Caco-2 (cell line): ENCODE data around the gene NSMF. TPM values are rescaled to one million over a fixed set of nuclear protein-coding genes. Genes with fewer than 3 reads are reported as not detected.

Source experiments
- BruUV-seq: library from RNA; stranded (reverse); fragments of 400-500 nt; replicated peaks from 2 replicates; lab custom pipeline; 2021; lab: Mats Ljungman, UMichigan
- CTCF ChIA-PET: fragments of 300-600 bp; sonication (Branson Sonifier 250); formaldehyde crosslinking; loops from one replicate; lab custom pipeline; 2022; ENCODE audit warnings: antibody characterized with exemption; lab: Charles Lee
- POLR2A ChIA-PET: fragments of 300-600 bp; sonication (Branson Sonifier 250); formaldehyde crosslinking; loops from one replicate; lab custom pipeline; 2022; ENCODE audit warnings: antibody characterized with exemption; lab: Charles Lee
- DNase-seq, 2 experiments: peaks; one replicate each; pipeline versions ENCODE4 v3.0.0 to v3.0.0-alpha.2; 2020 to 2022
- H3K27me3 ChIP-seq: replicated peaks from 2 replicates; pipeline ENCODE4 v1.6.0; 2011; ENCODE audit warnings: low read length; ENCODE audit not compliant: control insufficient read depth, insufficient read depth
- H3K36me3 ChIP-seq: 2 replicates; pipeline ENCODE4 v1.5.1; 2011; ENCODE audit warnings: low read length; ENCODE audit not compliant: control insufficient read depth, insufficient read depth
- H3K4me1 ChIP-seq: fragments of 250-450 bp; sonication (Bioruptor Pico); 2 replicates; pipeline ENCODE4 v1.5.1; 2020; ENCODE audit warnings: mild to moderate bottlenecking
- H3K4me3 ChIP-seq: 2 replicates; pipeline ENCODE4 v1.5.1; 2011; ENCODE audit warnings: low read depth, mild to moderate bottlenecking, control low read depth, low read length
- H3K9me3 ChIP-seq: fragments of 250-450 bp; sonication (Bioruptor Pico); 2 replicates; pipeline ENCODE4 v1.5.1; 2020; ENCODE audit warnings: mild to moderate bottlenecking, moderate library complexity
- H3K27ac Mint-ChIP-seq: one replicate; pipeline ENCODE4 v1.8.0; 2022; ENCODE audit warnings: mixed read lengths; ENCODE audit not compliant: unreplicated experiment
- H3K27me3 Mint-ChIP-seq: one replicate; pipeline ENCODE4 v1.8.0; 2022; ENCODE audit warnings: mixed read lengths; ENCODE audit not compliant: insufficient read depth, unreplicated experiment
- H3K36me3 Mint-ChIP-seq: one replicate; pipeline ENCODE4 v1.8.0; 2022; ENCODE audit warnings: mild to moderate bottlenecking, mixed read lengths; ENCODE audit not compliant: insufficient read depth, unreplicated experiment
- H3K4me1 Mint-ChIP-seq: one replicate; pipeline ENCODE4 v1.8.0; 2022; ENCODE audit warnings: low read depth, mixed read lengths; ENCODE audit not compliant: unreplicated experiment
- H3K4me3 Mint-ChIP-seq: one replicate; pipeline ENCODE4 v1.8.0; 2022; ENCODE audit warnings: mild to moderate bottlenecking, moderate library complexity, mixed read lengths; ENCODE audit not compliant: unreplicated experiment
- H3K9me3 Mint-ChIP-seq: one replicate; pipeline ENCODE4 v1.8.0; 2022; ENCODE audit warnings: mixed read lengths; ENCODE audit not compliant: unreplicated experiment
- CTCF ChIP-seq, 2 experiments: fragments of 200-600 bp in 1 of 2; IDR thresholded peaks; 1 replicate in 1 of 2; 2 replicates in 1 of 2; pipeline versions ENCODE4 v1.5.1 to v1.8.0; 2011 to 2022; ENCODE audit warnings: antibody characterized with exemption in 1 of 2, control low read depth in 1 of 2, inconsistent platforms in 1 of 2, low read depth in 1 of 2, low read length in 1 of 2, mild to moderate bottlenecking in 1 of 2, moderate library complexity in 1 of 2; ENCODE audit not compliant: insufficient read depth in 1 of 2, severe bottlenecking in 1 of 2, unreplicated experiment in 1 of 2
- intact Hi-C: fragments of 100-400 bp; cut with micrococcal nuclease; formaldehyde crosslinking; loops from one replicate; pipeline ENCODE4 v1.10.0; 2022; ENCODE audit not compliant: unreplicated experiment
- total RNA-seq: library from RNA; stranded (reverse); gene quantifications from 2 replicates; pipeline ENCODE4 v1.2.3, GENCODE V29; 2022

NSMF gene
- total RNA-seq, 1 experiment from 2014 or later = 67.6 TPM

GRCh38 chr9:137423514-137424291 is 35.4 kb downstream of the NSMF start:
- Mint-ChIP-seq H3K27ac (peak overlapping the region; percentile 35), H3K4me3 (peak overlapping the region; percentile 78), H3K4me1 (peaks cover 6% of the 10 kb centered on the region), H3K36me3 (peaks cover 6% of the 10 kb centered on the region), H3K9me3 (no peaks in the 10 kb centered on the region), H3K27me3 (no peaks in the 10 kb centered on the region)
- ChIA-PET POLR2A (interaction anchor here (0.6 to 1.5 kb wide), 9 partner anchors 13 to 223 kb away, joined by 3 to 11 read pairs (median 7); partner anchors contain the start of genes ENTPD8, NELFB, NRARP and NSMF), CTCF (interaction anchor here (0.6 to 2.4 kb wide), 10 partner anchors 18 to 169 kb away, joined by 3 to 40 read pairs (median 10); partner anchors contain the start of genes ENTPD8, NELFB and NRARP)
- peak overlapping the region; percentile 73 for H3K4me3 ChIP-seq
- intact Hi-C loops = loop anchor here (1.0 to 5.0 kb wide), 3 partner anchors 18 to 121 kb away; partner anchors contain the start of genes ENTPD8 and NRARP
- no peak for TF ChIP-seq CTCF (IDR thresholded peaks at IDR 0.05; ENCODE audit: insufficient read depth in 1 of 2, low read depth in 1 of 2, low read length in 1 of 2, severe bottlenecking in 1 of 2, unreplicated experiment in 1 of 2)
- peak in 1 of 2 experiments; percentile 56 for DNase-seq
- no peaks in the 10 kb centered on the region for H3K27me3 ChIP-seq
- no peaks in the 10 kb centered on the region for H3K9me3 ChIP-seq
- BruUV-seq = no TSS peak
- no peaks in the 10 kb centered on the region for H3K36me3 ChIP-seq
- H3K4me1 ChIP-seq = peaks cover 16% of the 10 kb centered on the region

- CTCF ChIA-PET = interaction anchor here (0.6 to 2.4 kb wide), 20 partner anchors 10 to 877 kb away, joined by 3 to 40 read pairs (median 6); partner anchors contain the start of genes ENTPD8, MRPL41, NELFB and NOTCH1
- peak within 1 kb of the TSS; percentile 73 for H3K4me3 ChIP-seq
- H3K4me1 ChIP-seq = peaks cover 16% of the 10 kb centered on the region
- H3K27ac Mint-ChIP-seq = peak within 1 kb of the TSS; percentile 58
- no peaks in the 10 kb centered on the region for H3K9me3 ChIP-seq
- peak; percentile 64 to 67 for TF ChIP-seq CTCF (IDR thresholded peaks at IDR 0.05; ENCODE audit: insufficient read depth in 1 of 2, low read depth in 1 of 2, low read length in 1 of 2, severe bottlenecking in 1 of 2, unreplicated experiment in 1 of 2)
- H3K4me1 Mint-ChIP-seq = peaks cover 6% of the 10 kb centered on the region
- H3K27me3 Mint-ChIP-seq = no peaks in the 10 kb centered on the region
- POLR2A ChIA-PET = interaction anchor here (0.6 to 1.5 kb wide), 10 partner anchors 14 to 222 kb away, joined by 3 to 11 read pairs (median 8); partner anchors contain the start of genes ENTPD8, NELFB, NRARP and NSMF
- DNase-seq = peak; percentile 94 to 97
- peak within 1 kb of the TSS; percentile 78 for H3K4me3 Mint-ChIP-seq
- H3K9me3 Mint-ChIP-seq = no peaks in the 10 kb centered on the region
- H3K27me3 ChIP-seq = no peaks in the 10 kb centered on the region
- intact Hi-C loops = loop anchor here (1.0 to 5.0 kb wide), 3 partner anchors 18 to 121 kb away; partner anchors contain the start of genes ENTPD8 and NRARP
- BruUV-seq = no TSS peak
- no peaks in the 10 kb centered on the region for H3K36me3 ChIP-seq
- H3K36me3 Mint-ChIP-seq = peaks cover under 1% of the 10 kb centered on the region
Observed at GRCh38 chr9:137422604-137423513, 36.3 kb downstream of the NSMF start, which contains the start of the genes EXD3 and NOXA1. TSS of gene EXD3 (minus strand) at chr9:137423162. CDS start at chr9:137395357, 27,805 bp downstream. TSS of gene NOXA1 (plus strand) at chr9:137423393. CDS start at chr9:137423530, 137 bp downstream.
